Mucosa of stomach (tissue), 1 donor: Measurements from ENCODE around the gene KCTD17.

ENCODE experiments used
- H3K27me3 ChIP-seq: one replicate; pipeline ENCODE4 v1.7.0; 2013; ENCODE audit warnings: mild to moderate bottlenecking, low read length; ENCODE audit not compliant: control insufficient read depth, insufficient read depth
- H3K36me3 ChIP-seq: one replicate; pipeline ENCODE4 v1.7.0; 2013; ENCODE audit warnings: low read length; ENCODE audit not compliant: control insufficient read depth, insufficient read depth
- H3K4me1 ChIP-seq: one replicate; pipeline ENCODE4 v1.7.0; 2013; ENCODE audit warnings: mild to moderate bottlenecking, low read length; ENCODE audit not compliant: control insufficient read depth, insufficient read depth
- H3K4me3 ChIP-seq: one replicate; pipeline ENCODE4 v1.7.0; 2013; ENCODE audit warnings: low read length
- H3K9ac ChIP-seq: one replicate; pipeline ENCODE4 v1.7.0; 2013; ENCODE audit warnings: mild to moderate bottlenecking, low read length, moderate library complexity
- H3K9me3 ChIP-seq: one replicate; pipeline ENCODE4 v1.7.0; 2013; ENCODE audit warnings: mild to moderate bottlenecking, low read length, moderate library complexity; ENCODE audit not compliant: control insufficient read depth
- donor health status: Pancreatic carcinoma.

The KCTD17 gene, protein sequence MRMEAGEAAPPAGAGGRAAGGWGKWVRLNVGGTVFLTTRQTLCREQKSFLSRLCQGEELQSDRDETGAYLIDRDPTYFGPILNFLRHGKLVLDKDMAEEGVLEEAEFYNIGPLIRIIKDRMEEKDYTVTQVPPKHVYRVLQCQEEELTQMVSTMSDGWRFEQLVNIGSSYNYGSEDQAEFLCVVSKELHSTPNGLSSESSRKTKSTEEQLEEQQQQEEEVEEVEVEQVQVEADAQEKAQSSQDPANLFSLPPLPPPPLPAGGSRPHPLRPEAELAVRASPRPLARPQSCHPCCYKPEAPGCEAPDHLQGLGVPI

DNA sequence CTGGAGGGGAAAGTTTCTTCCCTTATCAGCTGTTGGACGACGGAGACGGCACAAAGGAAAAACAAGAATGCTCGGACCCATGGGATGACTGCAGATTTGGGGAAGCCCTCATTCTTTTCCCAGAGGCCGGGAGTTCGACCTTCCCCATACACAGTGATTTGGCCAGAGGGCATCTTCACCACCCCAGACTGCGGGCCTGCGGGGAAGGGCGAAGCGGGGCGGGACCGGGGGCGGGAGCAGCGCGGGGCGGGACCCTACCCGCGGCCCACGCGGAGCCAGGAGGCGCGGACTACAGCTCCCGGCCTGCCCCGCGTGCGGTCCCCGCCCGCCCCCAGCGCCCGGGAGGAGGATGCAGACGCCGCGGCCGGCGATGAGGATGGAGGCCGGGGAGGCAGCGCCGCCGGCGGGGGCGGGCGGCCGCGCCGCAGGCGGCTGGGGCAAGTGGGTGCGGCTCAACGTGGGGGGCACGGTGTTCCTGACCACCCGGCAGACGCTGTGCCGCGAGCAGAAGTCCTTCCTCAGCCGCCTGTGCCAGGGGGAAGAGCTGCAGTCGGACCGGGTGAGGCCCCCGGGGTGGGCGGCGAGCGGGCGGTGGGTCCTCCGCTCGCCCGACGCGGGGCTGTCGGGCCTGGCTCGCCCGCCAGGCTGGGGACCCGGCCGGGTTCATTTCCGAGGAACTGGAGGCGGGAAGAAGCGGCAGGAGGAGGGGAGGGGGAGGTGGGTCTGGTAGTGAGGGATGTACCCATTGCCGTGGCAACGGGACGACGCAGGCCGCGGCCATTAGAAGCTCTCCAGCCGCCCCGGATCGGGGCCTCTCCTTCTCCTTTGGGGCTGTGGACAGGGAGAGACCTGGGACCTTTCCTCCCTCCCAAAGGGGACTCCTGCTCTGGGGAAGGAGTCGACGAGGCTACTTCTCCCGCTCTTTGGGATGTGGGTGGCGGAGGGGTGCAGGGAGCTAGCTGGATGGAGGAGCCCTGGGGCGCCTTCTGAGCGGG lies at the start of gene KCTD17:
TSS of gene KCTD17 (plus strand) at position 352 of the 995 bp plus-strand sequence. CDS start at position 371, 19 bp downstream.
- peak within 1 kb of the TSS; percentile 37 for H3K9ac ChIP-seq
- no peak within 1 kb of the TSS for H3K4me3 ChIP-seq
- H3K4me1 ChIP-seq, result peaks cover 24% of the 10 kb centered on the region
- no peaks in the 10 kb centered on the region for H3K27me3 ChIP-seq
- H3K9me3 ChIP-seq, result no peaks in the 10 kb centered on the region
- H3K36me3 ChIP-seq, result no peaks in the 10 kb centered on the region

DNA sequence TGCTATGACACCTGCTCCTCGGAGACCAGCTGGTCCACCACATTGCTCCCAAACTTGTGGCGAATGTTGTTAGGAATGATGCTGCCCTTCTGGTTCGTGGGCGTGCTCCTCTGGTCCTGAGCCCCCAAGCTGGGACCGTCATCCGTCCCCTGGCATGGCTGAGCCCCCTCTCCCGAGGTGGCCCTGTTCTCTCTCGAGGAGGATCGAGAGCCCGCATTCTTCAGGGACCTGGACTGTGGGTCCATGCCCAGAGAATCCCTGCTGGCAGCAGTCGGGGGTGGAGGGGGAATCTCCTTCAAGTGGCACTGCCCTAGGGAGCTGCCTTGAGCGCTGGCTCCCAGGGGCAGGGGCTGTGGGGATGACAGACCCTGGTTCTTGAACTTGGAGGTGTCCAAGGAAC lies 49.7 kb upstream of the KCTD17 start:
- Histone ChIP-seq H3K27me3 (peaks cover 9% of the 10 kb centered on the region), H3K9me3 (no peaks in the 10 kb centered on the region)

DNA sequence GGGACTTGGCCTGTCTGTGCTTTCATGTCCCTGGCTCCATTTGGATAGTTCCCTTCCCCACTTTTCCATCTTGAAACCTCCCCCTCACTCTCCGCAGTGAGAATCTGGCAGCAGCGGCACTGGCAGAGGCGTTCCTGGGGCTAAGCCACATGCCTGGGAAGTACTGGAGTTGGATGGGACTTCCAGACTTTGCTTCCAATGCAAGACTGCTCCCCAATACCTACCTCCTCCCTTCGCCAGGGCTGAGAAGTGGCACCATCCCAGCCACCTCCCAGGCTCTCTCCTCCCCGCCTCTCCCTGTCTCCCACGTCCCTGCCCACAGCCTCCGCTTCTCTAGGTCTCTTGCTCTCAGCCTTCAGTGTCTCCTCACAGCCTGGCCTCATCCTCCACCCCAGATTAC lies 48.9 kb upstream of the KCTD17 start:
- H3K4me3 ChIP-seq, result no peak overlapping the region
- H3K27me3 ChIP-seq, result peaks cover 9% of the 10 kb centered on the region
- H3K36me3 ChIP-seq, result no peaks in the 10 kb centered on the region
- no peaks in the 10 kb centered on the region for H3K9me3 ChIP-seq
- H3K4me1 ChIP-seq, result peaks cover 8% of the 10 kb centered on the region
- H3K9ac ChIP-seq, result no peak overlapping the region

More for the DNA sequence above, 49.7 kb upstream of the KCTD17 start:
- Histone ChIP-seq H3K4me3 (no peak overlapping the region), H3K36me3 (no peaks in the 10 kb centered on the region), H3K4me1 (peaks cover 7% of the 10 kb centered on the region), H3K9ac (no peak overlapping the region)

GRCh38 chr22:37007651-37008050 lies 43.9 kb upstream of the KCTD17 start:
- Histone ChIP-seq H3K9ac (no peak overlapping the region), H3K4me3 (no peak overlapping the region), H3K9me3 (no peaks in the 10 kb centered on the region), H3K36me3 (no peaks in the 10 kb centered on the region), H3K4me1 (peaks cover 25% of the 10 kb centered on the region), H3K27me3 (no peaks in the 10 kb centered on the region)

GRCh38 chr22:37008365-37008764 lies 43.2 kb upstream of the KCTD17 start:
- Histone ChIP-seq H3K9me3 (no peaks in the 10 kb centered on the region), H3K4me1 (peaks cover 32% of the 10 kb centered on the region), H3K27me3 (no peaks in the 10 kb centered on the region), H3K36me3 (no peaks in the 10 kb centered on the region), H3K4me3 (no peak overlapping the region), H3K9ac (no peak overlapping the region)

GRCh38 chr22:37009490-37009889 lies 42.1 kb upstream of the KCTD17 start:
- H3K36me3 ChIP-seq, result no peaks in the 10 kb centered on the region
- H3K9me3 ChIP-seq, result no peaks in the 10 kb centered on the region
- no peaks in the 10 kb centered on the region for H3K27me3 ChIP-seq
- H3K4me3 ChIP-seq, result no peak overlapping the region
- H3K4me1 ChIP-seq, result peaks cover 43% of the 10 kb centered on the region
- H3K9ac ChIP-seq, result no peak overlapping the region

- Histone ChIP-seq H3K4me1 (peaks cover 50% of the 10 kb centered on the region), H3K9me3 (no peaks in the 10 kb centered on the region), H3K27me3 (no peaks in the 10 kb centered on the region), H3K9ac (no peak overlapping the region), H3K36me3 (no peaks in the 10 kb centered on the region), H3K4me3 (no peak overlapping the region)
Measured at GRCh38 chr22:37010174-37010573, 41.4 kb upstream of the KCTD17 start.

DNA sequence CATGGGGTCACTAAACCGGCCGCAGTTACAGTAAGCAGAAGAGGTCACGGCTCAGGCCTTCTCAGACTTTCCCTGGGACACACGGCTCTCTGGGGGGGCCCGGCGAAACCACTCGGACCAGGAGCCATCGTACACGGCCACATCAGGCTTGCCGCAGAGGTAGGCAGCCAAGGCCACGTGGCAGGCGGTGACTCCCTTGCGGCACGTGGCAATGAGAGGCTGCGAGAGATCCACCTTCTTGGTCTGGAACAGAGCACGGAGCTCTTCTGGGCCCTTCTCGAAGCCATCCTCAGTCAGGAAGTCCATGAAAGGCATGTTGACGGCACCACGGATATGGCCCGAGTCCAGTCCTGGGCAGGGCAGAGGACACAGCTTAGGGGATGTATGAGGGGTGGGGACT lies 40.6 kb upstream of the KCTD17 start:
- Histone ChIP-seq H3K36me3 (no peaks in the 10 kb centered on the region), H3K27me3 (no peaks in the 10 kb centered on the region), H3K9me3 (no peaks in the 10 kb centered on the region), H3K4me3 (no peak overlapping the region), H3K9ac (no peak overlapping the region), H3K4me1 (peaks cover 58% of the 10 kb centered on the region)

GRCh38 chr22:37011472-37011871 lies 40.1 kb upstream of the KCTD17 start:
- H3K4me3 ChIP-seq, result no peak overlapping the region
- H3K9ac ChIP-seq, result no peak overlapping the region
- peaks cover 61% of the 10 kb centered on the region for H3K4me1 ChIP-seq

DNA sequence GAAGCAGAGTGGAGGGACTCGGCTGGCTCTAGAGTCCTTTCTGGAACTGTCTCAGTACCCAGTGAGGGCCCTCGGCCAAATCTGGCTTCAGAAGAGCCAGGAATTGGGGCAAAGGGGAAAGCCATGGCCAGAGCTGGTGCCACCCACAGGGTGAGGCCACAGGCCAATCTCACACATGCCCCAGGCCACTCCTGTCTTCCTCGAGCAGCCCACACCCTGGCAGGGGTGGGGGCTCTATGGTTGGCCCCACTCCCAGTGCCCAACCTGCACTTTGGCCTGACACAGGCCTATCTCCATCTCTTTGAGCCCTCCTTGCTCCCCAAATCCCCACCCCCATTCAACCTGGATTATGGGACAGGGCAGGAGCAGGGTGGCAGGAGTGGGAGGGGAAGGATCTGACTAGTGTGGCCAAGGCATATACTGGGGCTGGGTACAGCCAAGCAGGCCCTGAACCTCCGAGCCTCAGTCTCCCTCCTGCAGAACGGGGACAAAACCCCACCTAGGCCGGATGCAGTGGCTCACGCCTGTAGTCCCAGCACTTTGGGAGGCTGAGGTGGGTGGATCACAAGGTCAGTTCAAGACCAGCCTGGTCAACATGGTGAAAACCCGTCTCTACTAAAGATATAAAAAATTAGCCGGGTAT lies 39.2 kb upstream of the KCTD17 start:
- Histone ChIP-seq H3K27me3 (no peaks in the 10 kb centered on the region), H3K9me3 (no peaks in the 10 kb centered on the region), H3K36me3 (no peaks in the 10 kb centered on the region), H3K4me1 (peaks cover 70% of the 10 kb centered on the region), H3K9ac (no peak overlapping the region), H3K4me3 (no peak overlapping the region)

More at GRCh38 chr22:37011472-37011871, 40.1 kb upstream of the KCTD17 start:
- Histone ChIP-seq H3K36me3 (no peaks in the 10 kb centered on the region), H3K9me3 (no peaks in the 10 kb centered on the region), H3K27me3 (no peaks in the 10 kb centered on the region)

- H3K4me1 ChIP-seq, result peaks cover 72% of the 10 kb centered on the region
- no peak overlapping the region for H3K4me3 ChIP-seq
- peaks cover 5% of the 10 kb centered on the region for H3K36me3 ChIP-seq
- H3K9ac ChIP-seq, result no peak overlapping the region
- no peaks in the 10 kb centered on the region for H3K27me3 ChIP-seq
- H3K9me3 ChIP-seq, result no peaks in the 10 kb centered on the region
Measured at GRCh38 chr22:37012956-37013355, 38.6 kb upstream of the KCTD17 start.

DNA sequence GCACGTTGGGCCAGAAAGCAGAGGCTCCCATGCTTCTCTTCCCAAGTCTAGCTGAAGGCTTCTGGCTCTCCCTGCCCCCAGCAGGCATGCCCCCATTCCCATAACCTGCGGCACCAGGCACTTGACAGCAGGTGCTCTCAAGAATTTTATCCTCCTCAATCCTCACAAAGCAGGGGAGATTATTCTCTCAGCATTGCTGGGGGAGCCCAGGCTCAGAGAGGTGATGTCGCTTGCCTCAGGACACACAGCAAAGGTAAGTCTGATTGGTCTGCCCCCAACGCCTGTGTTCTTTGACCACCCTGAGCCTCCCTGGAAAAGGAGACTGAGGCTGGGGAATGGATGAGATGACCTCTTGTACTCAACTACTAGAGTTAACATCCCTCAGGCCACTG lies 37.1 kb upstream of the KCTD17 start:
- H3K9ac ChIP-seq, result peak overlapping the region; percentile 44
- H3K9me3 ChIP-seq, result no peaks in the 10 kb centered on the region
- H3K27me3 ChIP-seq, result no peaks in the 10 kb centered on the region
- peaks cover 5% of the 10 kb centered on the region for H3K36me3 ChIP-seq
- no peak overlapping the region for H3K4me3 ChIP-seq
- peaks cover 80% of the 10 kb centered on the region for H3K4me1 ChIP-seq
